HG03280 (cell line): Measurements from ENCODE around the gene SLCO3A1.
"Not testable (repeated sequence)": the region's sequence is repeated elsewhere in the genome, so short reads cannot be mapped to it uniquely, and the experiment has no call there.

ENCODE experiments used
- ATAC-seq: cut with Tn5 transposase; IDR thresholded peaks from one replicate; pipeline ENCODE4 v1.9.1; 2021; ENCODE audit warnings: mild to moderate bottlenecking, moderate library complexity; ENCODE audit not compliant: unreplicated experiment

The SLCO3A1 gene

DNA sequence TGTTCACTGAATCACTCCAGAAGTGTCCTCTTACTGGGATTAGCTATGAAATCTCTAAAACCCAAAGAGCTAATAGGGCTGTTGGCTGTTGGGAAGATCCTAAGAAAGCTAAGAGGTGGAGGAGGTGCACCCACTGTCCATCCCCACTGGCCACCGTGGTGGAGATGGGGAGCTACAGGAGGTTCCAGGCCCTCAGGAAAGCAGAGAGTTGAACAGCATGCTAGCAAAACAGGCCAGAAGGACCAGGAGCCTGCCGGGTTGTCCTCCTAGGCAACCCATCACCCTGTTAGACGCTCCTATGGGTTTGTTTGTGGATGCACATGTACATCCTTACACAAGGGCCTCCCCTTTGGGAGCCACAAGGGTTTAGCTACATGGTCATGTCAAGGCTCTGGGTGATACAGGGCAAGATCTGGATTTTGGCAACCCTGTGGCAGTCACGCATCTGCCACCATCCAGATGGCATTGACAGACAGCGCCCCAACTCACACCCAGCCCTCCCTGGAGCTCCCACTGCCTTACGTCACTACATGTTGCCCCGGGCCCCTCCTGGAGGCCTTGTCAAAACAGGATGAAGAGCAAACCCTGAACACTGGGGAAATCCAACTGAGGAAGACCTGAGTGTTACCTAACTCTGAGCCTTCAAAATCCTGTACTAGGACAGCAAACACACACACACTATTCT lies 208.1 kb downstream of the SLCO3A1 start:
- ATAC-seq, result no peak

DNA sequence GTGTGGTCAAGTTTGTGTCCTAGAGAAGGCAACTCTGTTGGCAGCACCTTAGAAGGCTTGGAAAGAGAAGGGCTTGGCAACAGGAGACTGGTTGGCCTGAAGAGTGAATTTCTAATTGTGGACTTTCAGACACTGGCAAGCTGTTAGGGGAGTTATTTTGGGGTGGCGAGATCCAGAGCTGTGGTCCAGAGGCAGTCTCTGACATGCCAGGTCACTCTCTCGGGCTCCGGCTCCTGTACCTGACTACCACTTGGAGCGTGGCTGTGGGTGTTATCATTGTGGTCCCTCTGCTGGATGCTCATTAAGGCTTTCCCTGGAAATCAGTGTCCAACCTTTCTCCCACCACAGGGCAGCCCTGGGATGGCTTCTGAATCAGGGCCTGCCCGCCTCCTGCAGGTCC lies 209.0 kb downstream of the SLCO3A1 start:
- ATAC-seq, result no peak

DNA sequence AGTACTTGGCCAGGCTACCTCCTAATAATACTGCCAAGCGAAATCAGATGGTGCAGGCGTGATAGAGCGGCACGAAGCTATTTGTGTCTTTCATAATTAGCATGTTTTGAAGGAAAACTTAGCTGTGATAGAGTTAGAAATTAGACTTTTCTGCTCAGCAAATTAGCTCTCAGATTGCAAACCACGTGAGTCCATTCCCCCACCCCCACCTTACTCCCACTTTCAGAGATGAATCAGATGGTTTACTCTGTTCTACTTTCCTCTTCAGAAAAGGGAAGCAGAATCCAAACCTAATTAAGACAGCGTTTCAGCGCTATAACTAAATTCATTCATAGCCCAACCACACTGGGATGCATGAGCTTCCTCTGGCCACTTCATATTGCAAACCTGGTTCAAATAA lies 214.6 kb downstream of the SLCO3A1 start:
- ATAC-seq, result no peak

DNA sequence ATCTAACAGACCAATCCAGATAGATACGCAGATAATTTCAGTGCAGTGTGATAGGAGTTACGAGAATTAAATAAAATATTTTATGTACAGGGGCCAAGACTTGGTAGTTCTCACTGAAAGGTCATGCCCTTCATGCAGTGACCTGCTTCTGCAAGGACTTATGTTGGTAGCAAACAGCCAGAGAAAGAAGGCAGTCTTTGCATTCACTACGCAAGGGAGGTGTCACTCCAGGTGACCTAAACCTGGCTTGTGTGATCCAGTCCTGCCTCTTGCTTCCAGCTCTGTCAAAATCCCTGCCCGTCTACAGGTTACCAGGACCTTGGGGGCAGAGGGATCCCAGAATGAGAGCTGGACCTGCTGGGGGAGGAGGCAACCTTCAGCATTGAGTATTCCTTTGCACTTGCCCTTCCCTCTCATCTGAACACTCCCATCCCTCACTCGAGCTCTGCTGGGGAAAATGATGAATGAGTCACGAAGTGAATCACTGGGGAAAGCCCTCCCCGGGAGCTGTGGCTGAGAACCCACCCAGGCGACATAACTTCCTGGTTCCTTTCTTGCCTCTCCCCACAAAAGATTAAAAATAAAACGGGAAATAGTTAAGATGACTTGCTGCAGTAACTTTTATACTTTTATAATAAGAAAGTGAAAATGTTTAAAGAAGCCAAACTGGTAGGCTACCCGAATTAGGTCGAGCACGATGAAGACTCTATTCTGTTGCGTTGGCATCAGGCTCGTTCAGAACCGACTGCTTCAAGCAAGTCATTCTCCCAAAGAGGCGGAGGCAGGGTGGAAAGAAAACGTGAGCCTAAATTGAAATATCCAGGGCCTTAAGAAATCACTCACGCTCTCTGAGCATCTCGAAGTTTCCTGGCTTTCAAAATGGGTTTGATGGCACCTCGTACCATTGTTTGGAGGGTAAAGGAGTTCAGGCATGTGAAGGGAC lies 216.1 kb downstream of the SLCO3A1 start:
- ATAC-seq, result peak; percentile 41

DNA sequence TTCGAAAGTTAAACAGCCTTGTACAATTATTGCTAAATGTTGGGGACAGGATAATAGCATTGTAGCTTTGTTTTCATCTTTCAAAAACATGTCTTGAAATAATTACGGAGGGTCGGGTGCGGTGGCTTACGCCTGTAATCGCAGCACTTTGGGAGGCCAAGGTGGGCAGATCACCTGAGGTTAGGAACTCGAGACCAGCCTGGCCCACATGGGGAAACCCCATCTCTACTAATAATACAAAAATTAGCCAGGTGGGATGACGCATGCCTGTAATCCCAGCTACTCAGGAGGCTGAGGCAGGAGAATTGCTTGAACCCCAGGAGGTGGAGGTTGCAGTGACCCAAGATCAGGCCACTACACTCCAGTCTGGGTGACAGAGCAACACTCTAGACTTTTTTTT lies 216.7 kb downstream of the SLCO3A1 start:
- not testable (repeated sequence) for ATAC-seq

DNA sequence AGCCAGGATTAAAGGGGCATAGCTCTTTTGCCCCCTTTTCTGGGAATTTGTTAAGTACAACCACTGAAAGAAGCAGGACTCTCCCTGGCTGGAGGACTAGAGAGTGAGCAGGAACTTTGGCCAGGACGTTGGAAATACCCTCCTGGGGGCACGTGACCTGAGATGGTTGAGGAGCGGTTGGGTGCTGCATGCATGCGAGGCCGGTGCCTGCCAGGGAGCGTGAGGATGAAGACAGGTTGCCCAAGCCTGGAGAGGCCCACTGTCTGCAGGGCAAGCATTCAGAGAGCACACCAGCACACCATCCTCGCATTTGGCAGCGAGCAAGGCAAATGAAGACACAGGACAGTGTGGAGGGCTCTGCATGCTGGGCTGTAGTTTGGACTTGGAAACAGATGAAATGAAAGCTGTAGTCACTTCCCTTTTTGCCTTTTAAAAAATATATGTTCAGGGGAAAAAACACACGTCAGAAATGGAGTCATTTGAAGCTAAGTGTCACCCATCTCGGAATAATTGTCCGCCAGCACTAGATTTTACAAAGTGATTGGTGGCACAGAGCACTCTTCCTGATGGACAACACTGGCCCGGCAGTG lies 217.6 kb downstream of the SLCO3A1 start:
- no peak for ATAC-seq

DNA sequence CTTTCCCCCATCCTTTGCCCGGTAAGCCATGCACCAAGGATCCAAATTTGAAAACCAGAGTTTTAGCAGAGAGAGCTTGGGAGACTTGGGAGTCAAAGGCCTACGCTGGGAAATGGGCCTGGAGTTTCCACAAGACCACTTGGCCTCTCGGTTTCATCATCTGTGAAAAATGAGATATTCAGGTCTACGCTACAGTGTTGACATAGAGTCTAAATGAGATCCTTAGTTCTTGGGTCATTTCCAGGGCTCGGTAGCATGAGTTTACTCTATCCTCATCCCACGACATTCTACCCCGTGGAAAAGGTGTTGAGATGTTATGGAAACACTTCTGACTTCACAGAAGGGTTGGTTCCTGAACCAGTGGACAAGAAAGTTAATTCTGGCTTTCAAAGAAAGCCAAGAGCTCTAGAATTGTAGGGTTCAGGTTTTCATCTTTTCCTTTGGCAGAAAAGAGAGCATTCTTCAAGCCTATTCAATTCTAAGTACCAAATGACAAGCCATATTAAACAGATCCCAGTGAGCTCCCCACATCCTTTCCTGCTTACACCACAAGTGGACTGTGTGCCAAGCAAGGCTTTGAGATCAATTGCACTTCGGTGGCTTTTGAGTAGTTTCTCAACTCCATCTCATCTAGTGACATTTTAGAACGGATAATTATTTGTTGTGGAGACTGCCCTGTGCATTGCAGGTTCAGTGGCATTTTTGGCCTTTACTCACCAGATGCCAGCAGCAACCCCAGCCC lies 219.7 kb downstream of the SLCO3A1 start:
- ATAC-seq, result no peak

DNA sequence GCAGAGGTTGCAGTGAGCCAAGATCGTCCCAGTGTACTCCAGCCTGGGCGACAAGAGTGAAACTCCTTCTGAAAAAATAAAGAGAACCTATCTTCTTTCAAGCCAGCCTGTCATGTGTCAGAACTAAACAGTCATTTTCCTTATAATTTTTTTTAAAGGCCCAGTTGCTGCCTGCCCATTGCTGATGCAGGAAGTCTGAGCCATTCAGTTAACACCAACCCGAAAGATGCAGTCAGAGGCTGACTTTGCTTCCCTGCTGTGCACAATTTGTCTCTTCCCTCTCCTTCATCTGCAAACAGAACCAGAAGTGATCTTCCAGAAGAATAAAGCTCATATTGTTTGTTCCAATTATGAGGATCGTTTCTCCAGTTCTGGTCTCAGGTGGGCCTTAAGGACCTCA lies 220.6 kb downstream of the SLCO3A1 start:
- no peak for ATAC-seq

DNA sequence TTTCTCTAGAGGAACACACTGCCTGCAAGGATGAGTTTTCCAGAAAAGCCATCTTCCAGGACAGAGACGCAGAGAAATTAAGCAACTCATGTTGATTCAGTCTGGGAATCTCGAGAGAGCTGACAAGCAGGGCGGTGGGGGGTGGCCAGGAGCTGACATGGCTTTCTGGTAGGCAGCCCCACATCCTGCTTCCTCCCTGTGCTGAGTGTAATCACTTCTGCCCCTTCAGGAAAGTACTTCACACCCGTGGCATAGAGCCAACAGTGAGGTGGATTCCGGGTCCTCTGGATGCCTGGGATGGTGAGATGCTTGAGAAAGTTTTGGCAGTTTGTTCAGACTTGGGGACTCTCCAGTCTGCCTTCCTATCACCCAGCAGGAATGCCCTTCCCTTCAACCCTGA lies 221.1 kb downstream of the SLCO3A1 start:
- no peak for ATAC-seq

DNA sequence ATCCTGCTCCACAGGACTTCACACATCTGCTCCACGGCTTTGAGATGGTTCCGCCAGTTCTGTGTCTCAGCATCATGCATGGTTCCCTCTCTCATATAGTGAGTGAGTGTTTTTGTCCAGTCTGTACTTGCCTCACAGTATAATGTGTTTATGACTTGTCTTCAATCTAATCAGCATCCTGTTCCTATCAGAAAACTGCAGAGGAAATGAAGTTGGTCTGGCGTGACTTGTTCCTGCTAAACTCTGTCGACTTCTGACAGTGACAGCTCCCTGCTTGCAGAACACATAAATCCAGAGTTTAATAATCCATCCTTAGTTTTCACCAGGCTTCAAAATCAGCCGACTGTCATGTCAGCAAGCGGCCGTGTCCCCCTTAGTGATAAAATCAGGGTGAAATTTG lies 222.3 kb downstream of the SLCO3A1 start:
- no peak for ATAC-seq

DNA sequence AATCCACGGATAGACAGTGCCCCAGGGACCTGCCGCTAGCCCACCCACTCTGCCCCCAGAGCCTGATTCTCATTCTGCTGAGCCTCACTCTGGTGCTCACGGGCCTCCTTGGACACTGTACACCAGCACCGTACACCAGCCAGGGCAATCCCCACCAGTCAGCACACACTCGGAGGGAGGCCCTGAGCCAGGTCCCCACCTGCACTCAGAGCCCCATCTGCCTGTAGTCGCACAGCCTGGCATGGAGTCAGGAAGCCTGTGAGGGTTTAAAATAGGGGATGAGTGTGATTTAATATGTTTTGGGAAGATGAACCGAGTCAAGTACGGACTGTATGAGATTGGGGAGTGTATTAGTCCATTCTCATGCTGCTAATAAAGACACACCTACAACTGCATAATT lies 223.0 kb downstream of the SLCO3A1 start:
- ATAC-seq, result no peak

DNA sequence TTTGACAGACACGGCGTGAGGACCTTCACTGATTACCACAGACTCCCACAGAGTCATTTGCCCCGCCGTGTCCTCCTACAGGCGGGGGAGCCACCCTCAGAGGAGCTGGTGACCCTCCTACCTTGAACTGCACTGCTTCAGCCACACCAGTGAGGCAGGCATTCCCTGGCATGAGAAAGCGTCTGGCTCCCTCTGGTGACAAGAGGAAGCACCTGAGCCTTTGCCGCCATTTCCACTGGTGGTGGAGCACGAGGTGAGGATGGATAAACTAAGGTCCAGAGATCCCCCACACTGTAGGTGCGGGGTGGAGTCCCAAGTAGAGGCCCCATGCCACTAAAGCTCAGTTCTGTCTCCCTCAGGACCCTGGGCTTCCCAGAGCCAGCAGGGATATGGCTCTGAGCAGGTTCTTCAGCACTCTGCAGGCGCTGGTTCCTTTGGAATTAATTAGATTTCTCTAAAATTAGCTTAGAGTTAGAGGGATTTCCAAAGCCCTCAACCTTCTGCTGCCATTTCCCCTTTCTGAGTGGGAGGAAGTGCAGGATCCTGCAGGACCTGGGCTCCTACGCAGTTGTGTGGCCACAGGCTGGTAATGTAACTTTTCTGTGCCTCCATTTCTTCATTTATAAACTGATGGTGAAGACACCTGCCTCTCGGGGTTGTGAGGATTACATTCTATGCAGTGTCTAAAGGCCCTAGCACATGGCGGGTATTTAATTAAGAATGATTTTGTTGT lies 224.0 kb downstream of the SLCO3A1 start:
- ATAC-seq, result peak; percentile 50

DNA sequence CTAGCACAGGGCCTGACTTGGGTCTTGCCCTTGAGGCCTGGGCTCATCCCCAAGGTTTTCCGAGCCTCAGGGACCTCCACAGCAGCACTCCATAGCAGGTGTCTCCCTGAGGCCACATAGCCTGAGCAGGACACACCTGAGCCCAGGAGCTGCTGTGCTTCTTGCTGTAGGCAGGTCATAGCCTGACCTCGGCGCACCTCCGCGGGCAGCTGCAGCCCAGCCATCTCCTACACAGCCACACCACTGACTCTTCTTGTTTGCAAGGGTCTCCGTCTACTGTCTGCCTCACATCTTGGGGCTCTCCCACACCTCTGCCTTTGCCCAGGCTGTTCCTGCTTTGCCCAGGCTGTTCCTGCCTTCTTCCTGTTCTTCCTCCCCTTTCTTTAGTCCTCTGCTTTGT lies 224.8 kb downstream of the SLCO3A1 start:
- no peak for ATAC-seq

DNA sequence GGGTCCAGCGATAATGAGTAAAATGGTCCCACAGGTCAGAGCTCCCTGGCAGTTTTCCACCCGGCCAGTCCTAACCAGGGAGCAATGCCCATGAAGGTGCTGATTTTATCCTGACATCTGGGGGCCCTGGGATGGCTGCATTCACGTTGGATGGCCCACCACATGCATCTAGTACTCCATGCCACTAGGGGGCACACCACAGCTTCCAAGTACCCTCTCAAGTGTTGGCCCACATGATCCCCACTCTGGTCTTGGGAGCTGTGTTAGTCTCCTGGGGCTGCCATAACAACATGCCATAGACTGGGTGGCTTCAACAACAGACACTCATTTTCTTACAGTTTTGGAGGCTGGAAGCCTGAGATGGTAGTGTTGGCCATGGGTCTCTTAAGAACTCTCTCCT lies 225.5 kb downstream of the SLCO3A1 start:
- no peak for ATAC-seq

DNA sequence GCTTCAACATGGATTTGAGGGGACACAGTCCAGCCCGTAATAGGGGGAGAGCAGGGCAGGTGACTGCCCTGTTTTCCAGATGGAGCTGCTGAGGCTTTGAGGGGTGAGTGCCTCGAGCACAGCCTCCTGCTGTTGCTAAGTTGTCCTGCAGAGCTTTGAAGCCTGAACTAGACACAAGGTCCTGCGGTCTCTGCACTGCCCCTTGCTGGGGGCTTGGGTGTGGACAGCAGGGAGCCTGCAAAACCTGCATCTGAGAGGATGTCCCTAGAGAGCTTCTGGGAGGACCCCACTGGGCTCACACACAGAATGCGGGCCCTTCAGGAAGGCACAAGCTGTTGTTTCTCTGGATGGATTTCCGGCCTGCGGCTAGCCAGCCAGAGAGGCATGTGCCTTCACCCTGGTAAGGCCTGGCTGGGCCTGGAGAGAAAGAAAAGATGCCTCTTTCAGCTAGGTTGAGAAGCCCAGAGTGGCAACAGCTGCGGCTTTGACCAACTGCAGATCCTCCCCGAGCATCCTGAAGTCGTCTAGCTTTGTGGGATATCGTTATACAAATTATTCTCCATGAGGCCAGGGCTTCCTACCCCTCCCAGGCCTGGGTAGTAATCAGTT lies 226.2 kb downstream of the SLCO3A1 start:
- no peak for ATAC-seq

DNA sequence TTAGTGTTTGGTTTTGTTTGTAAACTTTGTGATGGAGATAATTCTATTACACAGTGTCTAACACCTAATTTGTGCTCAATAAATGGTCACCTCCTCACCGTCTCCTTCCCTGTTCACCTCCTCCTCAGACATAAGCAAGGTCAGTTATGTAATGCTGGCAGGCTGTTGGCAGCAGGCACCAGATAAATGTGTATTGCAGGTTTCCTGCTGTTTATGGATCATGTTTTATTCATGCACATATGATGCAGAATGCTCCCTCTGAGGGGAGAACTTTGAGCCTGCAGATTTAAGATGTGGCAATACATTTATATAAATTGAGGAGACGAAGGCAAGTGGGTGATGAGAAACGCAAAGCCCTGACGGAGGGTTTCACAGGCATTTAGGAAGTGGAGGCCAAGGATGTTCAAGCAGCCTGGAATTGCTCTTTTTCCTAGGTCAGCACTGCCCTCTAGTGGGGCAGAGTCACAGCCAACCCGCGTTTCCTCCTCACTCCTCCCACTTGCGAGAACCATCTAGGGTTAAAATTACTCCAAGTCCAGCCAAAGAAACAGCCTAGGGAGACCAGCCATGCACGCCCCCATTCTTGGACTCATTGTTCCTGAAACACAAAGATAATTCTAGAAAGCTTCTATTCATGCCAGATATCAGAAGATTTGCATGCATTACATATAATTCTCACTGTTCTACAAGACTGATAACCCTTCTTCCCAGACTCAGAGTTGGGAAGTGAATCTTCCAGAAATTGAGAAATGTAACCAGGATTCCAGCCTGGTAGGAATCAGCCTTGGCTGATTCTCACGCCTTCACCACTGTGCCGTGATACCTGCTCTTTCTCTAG lies 228.7 kb downstream of the SLCO3A1 start:
- no peak for ATAC-seq

DNA sequence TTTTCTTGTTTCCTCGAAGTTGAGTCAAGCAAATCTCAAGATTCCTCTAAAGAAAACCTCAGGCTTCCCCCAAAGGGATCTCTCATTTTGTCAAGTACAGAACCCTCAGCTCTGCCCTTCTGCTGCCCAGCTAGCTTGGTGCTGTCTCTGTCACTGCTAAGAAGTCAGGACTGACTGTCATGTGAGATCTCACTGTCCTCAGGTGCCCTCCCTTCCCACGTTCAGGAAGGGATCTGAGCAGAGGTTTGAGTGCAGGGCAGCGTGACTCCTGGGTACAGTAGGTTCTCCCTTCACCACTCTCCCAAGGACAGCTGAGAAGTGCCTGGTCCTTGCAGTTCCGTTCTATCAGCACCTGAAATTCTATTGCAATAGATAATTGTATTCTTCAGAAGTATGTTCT lies 229.7 kb downstream of the SLCO3A1 start:
- no peak for ATAC-seq

DNA sequence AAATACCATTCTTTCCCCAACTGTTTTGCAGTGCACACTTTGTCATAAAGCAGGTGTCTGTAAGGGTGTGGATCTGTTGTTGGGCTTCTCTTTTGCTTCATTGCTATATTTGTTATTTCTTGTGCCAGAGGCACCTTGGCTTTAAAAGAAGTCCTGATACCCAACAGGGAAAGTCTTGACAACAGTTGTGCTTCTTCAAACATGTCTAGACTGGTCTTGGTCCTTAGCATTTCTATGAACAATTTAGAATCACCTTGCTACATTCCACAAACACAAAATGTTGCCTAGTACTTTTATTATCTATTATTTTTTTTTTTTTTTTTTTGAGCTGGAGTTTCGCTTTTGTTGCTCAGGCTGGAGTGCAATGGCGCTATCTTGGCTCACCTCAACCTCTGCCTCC lies 233.7 kb downstream of the SLCO3A1 start:
- ATAC-seq, result no peak

DNA sequence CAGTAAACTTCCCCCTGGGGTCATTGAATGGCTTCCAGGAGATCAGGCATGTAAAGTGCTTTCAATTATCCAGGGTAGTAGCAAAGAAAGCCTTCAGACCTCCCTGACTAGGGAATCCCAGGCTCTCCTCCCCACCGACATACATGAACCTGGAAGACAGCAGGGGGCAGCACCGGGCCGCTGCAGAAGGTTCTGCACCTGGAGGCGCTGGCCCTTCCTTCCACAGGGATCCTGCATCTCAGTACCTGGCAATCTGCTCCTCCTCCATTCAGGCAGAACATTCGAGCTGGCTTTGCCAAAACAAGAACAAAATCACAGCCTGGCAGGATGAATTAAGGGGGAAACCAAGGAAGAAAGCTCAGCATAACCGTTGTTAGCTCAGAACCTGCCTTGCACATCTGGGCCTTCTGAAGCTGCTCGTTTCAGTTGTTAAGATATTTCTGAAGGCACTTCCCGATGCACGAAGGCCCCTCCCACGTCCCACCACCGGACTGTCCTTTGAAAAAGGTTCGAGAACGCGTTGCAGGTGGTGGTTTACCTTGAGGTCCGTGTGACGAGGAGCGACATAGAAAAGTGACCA lies 237.7 kb downstream of the SLCO3A1 start:
- ATAC-seq, result no peak
